HG02798 (cell line): ENCODE results near the gene SH3GL2.

Source experiments
- ATAC-seq: cut with Tn5 transposase; IDR thresholded peaks from one replicate; pipeline ENCODE4 v1.9.1; 2021; ENCODE audit warnings: mild to moderate bottlenecking; ENCODE audit not compliant: unreplicated experiment, poor library complexity

SH3GL2 gene

GRCh38 chr9:17651725-17652124 is 72.9 kb downstream of the SH3GL2 start:
- no peak for ATAC-seq

GRCh38 chr9:17653947-17654465 is 75.1 kb downstream of the SH3GL2 start:
- ATAC-seq, result no peak

GRCh38 chr9:17656889-17657288 is 78.0 kb downstream of the SH3GL2 start:
- no peak for ATAC-seq

GRCh38 chr9:17658237-17658636 is 79.4 kb downstream of the SH3GL2 start:
- ATAC-seq, result no peak

- no peak for ATAC-seq
These were observed 81.3 kb downstream of the SH3GL2 start for GRCh38 chr9:17660158-17660557.

- ATAC-seq, result no peak
These were observed 86.6 kb downstream of the SH3GL2 start for GRCh38 chr9:17665450-17665849.

- ATAC-seq, result no peak
These were observed 90.3 kb downstream of the SH3GL2 start for GRCh38 chr9:17669206-17669605.

GRCh38 chr9:17682684-17683083 is 103.8 kb downstream of the SH3GL2 start:
- no peak for ATAC-seq

- ATAC-seq, result no peak
These were observed 110.0 kb downstream of the SH3GL2 start for GRCh38 chr9:17688834-17689233.

- ATAC-seq, result no peak
These were observed 115.5 kb downstream of the SH3GL2 start for GRCh38 chr9:17694336-17694735.

- no peak for ATAC-seq
These were observed 116.6 kb downstream of the SH3GL2 start for GRCh38 chr9:17695482-17695881.

- ATAC-seq, result no peak
These were observed 120.9 kb downstream of the SH3GL2 start for GRCh38 chr9:17699615-17700330.

- no peak for ATAC-seq
These were observed 127.5 kb downstream of the SH3GL2 start for GRCh38 chr9:17706347-17706746.

- no peak for ATAC-seq
These were observed 140.2 kb downstream of the SH3GL2 start for GRCh38 chr9:17719053-17719452.

- no peak for ATAC-seq
These were observed 143.1 kb downstream of the SH3GL2 start for GRCh38 chr9:17721954-17722353.

- no peak for ATAC-seq
These were observed 144.8 kb downstream of the SH3GL2 start for GRCh38 chr9:17723656-17724055.

GRCh38 chr9:17725399-17726010 is 146.6 kb downstream of the SH3GL2 start:
- no peak for ATAC-seq

GRCh38 chr9:17726298-17726697 is 147.4 kb downstream of the SH3GL2 start:
- no peak for ATAC-seq

- ATAC-seq, result no peak
These were observed 152.0 kb downstream of the SH3GL2 start for GRCh38 chr9:17730899-17731298.

- no peak for ATAC-seq
These were observed 152.4 kb downstream of the SH3GL2 start for GRCh38 chr9:17731308-17731707.

GRCh38 chr9:17734674-17735073 is 155.8 kb downstream of the SH3GL2 start:
- ATAC-seq, result no peak

GRCh38 chr9:17735859-17736258 is 157.0 kb downstream of the SH3GL2 start:
- no peak for ATAC-seq
